ENCODE data around the gene C10orf143.

- TF ChIP-seq CTCF (IDR thresholded peaks at IDR 0.05) = no peak
- TF ChIP-seq POLR2A (IDR thresholded peaks at IDR 0.05) = no peak
Observed at GRCh38 chr10:130037169-130037661, 73.4 kb downstream of the C10orf143 start.
